ENCODE measurements around the gene DNAH3.

- TF ChIP-seq, protein P1, sequence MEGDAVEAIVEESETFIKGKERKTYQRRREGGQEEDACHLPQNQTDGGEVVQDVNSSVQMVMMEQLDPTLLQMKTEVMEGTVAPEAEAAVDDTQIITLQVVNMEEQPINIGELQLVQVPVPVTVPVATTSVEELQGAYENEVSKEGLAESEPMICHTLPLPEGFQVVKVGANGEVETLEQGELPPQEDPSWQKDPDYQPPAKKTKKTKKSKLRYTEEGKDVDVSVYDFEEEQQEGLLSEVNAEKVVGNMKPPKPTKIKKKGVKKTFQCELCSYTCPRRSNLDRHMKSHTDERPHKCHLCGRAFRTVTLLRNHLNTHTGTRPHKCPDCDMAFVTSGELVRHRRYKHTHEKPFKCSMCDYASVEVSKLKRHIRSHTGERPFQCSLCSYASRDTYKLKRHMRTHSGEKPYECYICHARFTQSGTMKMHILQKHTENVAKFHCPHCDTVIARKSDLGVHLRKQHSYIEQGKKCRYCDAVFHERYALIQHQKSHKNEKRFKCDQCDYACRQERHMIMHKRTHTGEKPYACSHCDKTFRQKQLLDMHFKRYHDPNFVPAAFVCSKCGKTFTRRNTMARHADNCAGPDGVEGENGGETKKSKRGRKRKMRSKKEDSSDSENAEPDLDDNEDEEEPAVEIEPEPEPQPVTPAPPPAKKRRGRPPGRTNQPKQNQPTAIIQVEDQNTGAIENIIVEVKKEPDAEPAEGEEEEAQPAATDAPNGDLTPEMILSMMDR (IDR thresholded peaks at IDR 0.05): no peak
- TF ChIP-seq NR3C1 (CRISPR knock-in tag; conservative IDR thresholded peaks at IDR 0.05; ENCODE audit: low read depth) (no peak), FOXK1 (CRISPR knock-in tag; IDR thresholded peaks at IDR 0.05) (no peak)
- TF ChIP-seq, protein P2, sequence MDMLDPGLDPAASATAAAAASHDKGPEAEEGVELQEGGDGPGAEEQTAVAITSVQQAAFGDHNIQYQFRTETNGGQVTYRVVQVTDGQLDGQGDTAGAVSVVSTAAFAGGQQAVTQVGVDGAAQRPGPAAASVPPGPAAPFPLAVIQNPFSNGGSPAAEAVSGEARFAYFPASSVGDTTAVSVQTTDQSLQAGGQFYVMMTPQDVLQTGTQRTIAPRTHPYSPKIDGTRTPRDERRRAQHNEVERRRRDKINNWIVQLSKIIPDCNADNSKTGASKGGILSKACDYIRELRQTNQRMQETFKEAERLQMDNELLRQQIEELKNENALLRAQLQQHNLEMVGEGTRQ (CRISPR knock-in tag; IDR thresholded peaks at IDR 0.05): no peak
Measured at GRCh38 chr16:21053590-21053989, 97.1 kb downstream of the DNAH3 start.
